HUES64 (cell line): Measurements from ENCODE around the gene PAIP2B.
"Not testable (repeated sequence)": the region's sequence is repeated elsewhere in the genome, so short reads cannot be mapped to it uniquely, and the experiment has no call there.

Source experiments
- H3K27ac ChIP-seq: 2 replicates; pipeline ENCODE4 v1.7.0; 2013; ENCODE audit warnings: low read depth, low read length, inconsistent platforms
- H3K27me3 ChIP-seq: 2 replicates; pipeline ENCODE4 v1.6.1; 2013; ENCODE audit warnings: mild to moderate bottlenecking, low read length; ENCODE audit not compliant: insufficient read depth
- H3K36me3 ChIP-seq: 2 replicates; pipeline ENCODE4 v1.6.1; 2013; ENCODE audit warnings: mild to moderate bottlenecking, low read length; ENCODE audit not compliant: insufficient read depth
- H3K4me1 ChIP-seq: 2 replicates; pipeline ENCODE4 v1.6.1; 2013; ENCODE audit warnings: mild to moderate bottlenecking, low read length, moderate library complexity; ENCODE audit not compliant: insufficient read depth
- H3K4me3 ChIP-seq: 2 replicates; pipeline ENCODE4 v1.5.1; 2013; ENCODE audit warnings: mild to moderate bottlenecking, low read length, moderate library complexity
- H3K9ac ChIP-seq: 2 replicates; pipeline ENCODE4 v1.6.1; 2013; ENCODE audit warnings: mild to moderate bottlenecking, low read depth, low read length
- H3K9me3 ChIP-seq: 2 replicates; pipeline ENCODE4 v1.6.1; 2013; ENCODE audit warnings: low read depth, low read length; ENCODE audit not compliant: insufficient read depth
- WGBS: fragments of 150-250, 120-280 bp; methylation state at CpG from one replicate; pipeline ENCODE4 v1.1.7; 2013; ENCODE audit warnings: missing lambda C conversion rate; 5-methylcytosine and 5-hydroxymethylcytosine counted together

PAIP2B gene

DNA sequence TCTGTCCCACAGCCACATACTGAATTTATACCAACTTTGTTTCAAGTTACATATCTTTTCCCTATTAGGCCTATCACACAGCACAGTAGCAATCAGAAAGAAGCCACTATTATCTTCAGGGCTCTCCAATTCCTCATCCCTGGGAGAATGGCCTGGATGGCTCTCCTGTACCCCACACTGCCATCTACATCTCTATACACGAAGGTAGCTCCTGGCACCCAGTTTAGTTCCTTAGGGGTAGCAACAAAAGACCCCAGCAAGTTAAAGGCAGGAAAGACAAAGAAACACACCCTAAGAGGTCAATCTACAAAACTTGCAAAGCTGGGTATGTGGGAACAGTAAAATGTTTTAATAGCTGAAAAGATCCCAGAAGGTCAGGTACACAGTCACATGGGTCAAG lies 39.9 kb downstream of the PAIP2B start:
- Histone ChIP-seq H3K36me3 (no peaks in the 10 kb centered on the region), H3K4me3 (no peak overlapping the region), H3K27me3 (no peaks in the 10 kb centered on the region), H3K9ac (no peak overlapping the region), H3K9me3 (no peaks in the 10 kb centered on the region), H3K27ac (no peak overlapping the region), H3K4me1 (peaks cover 22% of the 10 kb centered on the region)
- 38% methylated on average over 1 of the region's 1 CpG for WGBS

DNA sequence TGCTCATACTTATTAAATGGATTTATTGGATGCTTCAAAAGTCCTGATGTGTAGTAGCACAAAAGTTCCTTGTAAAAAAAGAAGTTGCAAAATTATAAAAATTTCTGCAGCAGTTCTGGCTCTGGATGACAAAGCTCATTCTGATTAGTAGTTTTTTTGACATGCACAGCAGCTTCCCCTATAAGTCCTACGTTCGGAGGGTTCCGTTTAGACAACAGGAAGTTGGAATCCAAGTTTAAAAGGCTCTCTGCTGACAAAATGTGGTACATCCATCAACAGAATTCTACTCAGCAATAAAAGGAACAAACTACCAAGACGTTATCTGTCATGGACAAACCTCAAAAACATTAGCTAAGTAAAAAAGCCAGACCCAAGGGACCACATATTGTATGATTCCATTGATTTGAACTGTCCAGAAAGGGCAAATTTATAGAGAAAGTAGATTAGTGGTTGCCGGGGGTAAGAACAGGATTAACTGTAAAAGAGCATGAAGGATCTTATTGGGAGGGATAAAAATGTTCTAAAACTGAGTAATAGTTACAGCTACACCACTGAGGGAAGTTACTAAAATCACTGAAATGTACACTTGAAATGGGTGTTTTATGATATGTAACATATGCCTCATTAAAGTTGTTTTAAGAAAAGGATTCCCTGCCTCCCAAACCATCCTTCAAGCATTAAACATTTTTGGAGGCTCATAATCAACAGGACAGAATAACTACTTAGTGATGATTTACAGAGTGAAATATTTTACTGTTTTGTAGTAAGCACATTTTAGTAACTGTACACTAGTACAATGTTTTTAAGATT lies 43.4 kb downstream of the PAIP2B start:
- not testable (repeated sequence) for H3K4me3 ChIP-seq, H3K36me3 ChIP-seq, H3K27me3 ChIP-seq, H3K9ac ChIP-seq, H3K9me3 ChIP-seq, H3K27ac ChIP-seq
- H3K4me1 ChIP-seq: peaks cover 22% of the 10 kb centered on the region
- WGBS: 98% methylated on average over 1 of the region's 5 CpGs

DNA sequence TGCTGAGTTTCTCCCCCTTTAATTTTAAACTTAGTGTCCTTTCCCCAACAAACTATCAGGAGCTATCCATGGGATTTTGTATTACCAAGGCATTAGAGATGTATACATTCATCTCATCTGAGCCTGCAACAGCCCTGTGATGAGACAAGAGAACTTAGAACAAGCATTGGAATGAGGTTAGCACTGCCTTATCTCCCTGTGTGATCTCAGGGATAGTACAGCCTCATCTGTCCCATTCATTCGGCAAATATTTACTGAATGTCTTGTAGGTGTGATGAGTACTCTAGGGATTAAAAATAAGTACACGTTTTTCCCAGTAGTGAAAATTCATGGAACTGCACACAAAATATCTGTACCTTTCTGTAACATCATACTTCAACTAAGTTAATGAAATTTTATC lies 45.6 kb downstream of the PAIP2B start:
- Histone ChIP-seq H3K36me3 (no peaks in the 10 kb centered on the region), H3K27ac (no peak overlapping the region), H3K4me1 (0 out of 2 replicates have a peak, but pooled peaks cover 6% of the 10 kb centered on the region), H3K9me3 (no peaks in the 10 kb centered on the region), H3K27me3 (no peaks in the 10 kb centered on the region; the same call in 1 of the 2 replicates), H3K9ac (no peak overlapping the region), H3K4me3 (no peak overlapping the region)
- WGBS: 93% methylated on average over 1 of the region's 2 CpGs

DNA sequence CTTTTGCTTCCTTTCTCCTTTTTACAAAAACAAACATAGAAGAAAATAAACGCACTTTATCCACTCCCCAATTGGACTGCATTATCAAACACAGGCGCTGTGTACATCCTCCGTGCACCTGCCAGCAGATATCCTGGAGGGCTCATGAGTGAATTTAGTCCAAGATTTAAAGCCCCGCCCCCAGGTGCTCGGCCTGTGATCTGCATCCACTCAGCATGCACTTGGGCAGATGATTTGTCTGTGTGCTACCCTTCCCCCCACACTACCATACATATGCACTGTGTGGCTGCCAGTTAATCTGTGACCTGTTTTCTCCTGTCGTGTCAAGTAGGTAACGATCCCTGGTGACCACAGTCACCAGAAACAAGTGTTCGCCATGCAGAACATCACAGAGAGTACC lies 48.1 kb downstream of the PAIP2B start:
- H3K27ac ChIP-seq, H3K4me3 ChIP-seq, H3K36me3 ChIP-seq, H3K27me3 ChIP-seq, H3K9me3 ChIP-seq, H3K9ac ChIP-seq, H3K4me1 ChIP-seq: not testable (repeated sequence)
- WGBS: 86% methylated on average over 8 of the region's 8 CpGs

DNA sequence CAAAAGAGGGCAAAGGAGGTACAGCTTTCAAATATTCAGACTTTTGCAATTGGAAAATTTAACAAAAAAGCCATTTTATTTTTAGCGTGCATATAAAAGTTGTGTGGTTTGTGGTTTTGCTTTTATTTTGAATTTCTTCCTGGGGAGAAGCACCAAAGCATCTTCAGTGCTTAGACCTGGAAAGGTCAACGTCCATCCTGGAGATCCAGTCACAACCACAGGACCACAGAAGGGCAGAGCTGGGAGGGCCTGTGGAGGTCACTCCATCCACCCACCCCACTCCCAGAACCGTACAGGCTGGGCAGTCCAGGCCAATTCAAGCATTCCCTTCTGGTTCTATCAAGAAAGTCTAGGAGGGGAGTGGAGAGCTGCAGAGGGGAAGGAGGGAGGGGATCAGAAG lies 52.7 kb downstream of the PAIP2B start:
- no peak overlapping the region for H3K4me3 ChIP-seq
- H3K36me3 ChIP-seq: no peaks in the 10 kb centered on the region
- no peaks in the 10 kb centered on the region for H3K9me3 ChIP-seq
- no peak overlapping the region for H3K27ac ChIP-seq
- 83% methylated on average over 3 of the region's 3 CpGs for WGBS
- no peaks in the 10 kb centered on the region; the same call in 1 of the 2 replicates for H3K27me3 ChIP-seq
- no peaks in the 10 kb centered on the region for H3K4me1 ChIP-seq
- no peak overlapping the region for H3K9ac ChIP-seq

DNA sequence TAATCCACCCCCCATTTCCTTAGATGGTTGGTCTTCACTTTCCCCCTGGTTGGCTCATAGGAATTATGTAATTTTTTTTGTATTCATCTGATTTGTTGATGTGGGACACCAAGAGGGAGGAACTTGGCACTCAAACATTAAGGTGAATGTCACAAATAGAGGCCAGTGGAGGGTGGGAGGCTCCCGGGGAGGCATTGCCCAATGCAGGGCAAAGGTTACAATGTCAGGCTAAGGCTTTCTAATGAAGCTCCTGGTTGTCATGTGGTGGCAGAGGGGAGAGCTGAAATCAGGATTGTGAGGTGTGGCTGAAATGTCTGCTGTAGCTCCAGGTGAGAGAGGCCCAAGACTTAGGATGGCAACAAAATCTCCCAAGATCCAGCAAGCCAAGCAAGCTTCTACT lies 53.8 kb downstream of the PAIP2B start:
- 80% methylated on average over 1 of the region's 1 CpG for WGBS
- Histone ChIP-seq H3K9ac (no peak overlapping the region), H3K9me3 (no peaks in the 10 kb centered on the region), H3K36me3 (no peaks in the 10 kb centered on the region), H3K27ac (no peak overlapping the region), H3K27me3 (no peaks in the 10 kb centered on the region; the same call in 1 of the 2 replicates), H3K4me1 (no peaks in the 10 kb centered on the region), H3K4me3 (no peak overlapping the region)

DNA sequence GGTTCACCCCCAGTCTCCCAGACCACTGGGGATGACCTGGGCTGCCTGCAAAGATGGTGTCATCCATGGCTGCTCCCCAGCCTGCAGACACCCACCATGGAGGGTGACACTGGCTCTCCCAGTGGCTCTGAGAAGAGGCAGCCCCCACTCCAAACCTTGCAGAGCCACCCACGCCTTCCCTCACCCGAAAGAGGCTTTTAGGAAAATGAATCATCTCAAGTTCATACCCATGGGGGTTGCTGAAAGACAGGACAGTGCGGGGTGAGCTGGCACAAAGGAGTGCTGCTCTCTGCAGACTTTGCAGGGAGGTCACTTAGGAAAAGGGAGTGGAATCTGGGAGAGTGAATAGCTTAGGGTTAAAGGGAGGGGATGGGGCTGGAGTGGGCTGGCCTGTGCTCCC lies 60.1 kb downstream of the PAIP2B start:
- Histone ChIP-seq H3K36me3 (no peaks in the 10 kb centered on the region), H3K27ac (no peak overlapping the region), H3K9ac (no peak overlapping the region), H3K4me3 (no peak overlapping the region), H3K4me1 (no peaks in the 10 kb centered on the region), H3K27me3 (no peaks in the 10 kb centered on the region), H3K9me3 (no peaks in the 10 kb centered on the region)
- 85% methylated on average over 3 of the region's 3 CpGs for WGBS

DNA sequence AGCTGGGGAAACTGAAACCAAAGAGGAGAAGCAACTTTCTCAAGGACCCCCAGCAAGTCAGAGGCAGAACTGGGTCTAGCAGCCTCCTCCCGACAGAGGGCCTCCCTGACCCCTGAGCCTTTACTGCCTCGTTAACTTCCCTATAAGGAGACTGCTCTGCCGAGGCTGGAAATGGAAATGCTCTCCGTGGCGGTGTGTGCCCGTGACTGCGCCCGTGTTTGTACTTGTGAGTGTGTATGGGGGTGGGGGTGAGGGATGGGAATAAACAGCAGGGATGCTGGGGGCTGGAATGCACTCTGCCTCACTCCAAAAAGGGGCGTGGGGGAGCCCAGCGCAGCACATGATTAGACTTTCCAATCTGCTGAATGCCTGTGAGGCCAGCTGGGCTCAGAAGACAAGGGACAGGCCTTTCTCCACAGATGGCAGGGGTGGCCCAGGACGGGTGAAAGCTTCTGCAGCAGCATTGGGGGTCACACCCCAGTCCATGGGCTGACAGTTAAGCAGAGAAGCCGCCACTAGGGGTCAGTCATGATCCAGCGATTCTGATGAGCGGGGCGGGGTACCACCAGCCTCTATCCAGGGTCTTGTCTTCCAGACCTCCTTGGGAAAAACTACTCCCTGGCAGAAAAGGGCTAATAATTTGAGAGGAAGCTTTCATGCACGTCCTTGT lies 69.6 kb downstream of the PAIP2B start:
- Histone ChIP-seq H3K27ac (no peak overlapping the region), H3K27me3 (no peaks in the 10 kb centered on the region), H3K9me3 (no peaks in the 10 kb centered on the region), H3K9ac (no peak overlapping the region), H3K4me3 (no peak overlapping the region), H3K4me1 (peaks cover 5% of the 10 kb centered on the region; the same call in 1 of the 2 replicates), H3K36me3 (no peaks in the 10 kb centered on the region)
- 24% methylated on average over 16 of the region's 16 CpGs for WGBS

DNA sequence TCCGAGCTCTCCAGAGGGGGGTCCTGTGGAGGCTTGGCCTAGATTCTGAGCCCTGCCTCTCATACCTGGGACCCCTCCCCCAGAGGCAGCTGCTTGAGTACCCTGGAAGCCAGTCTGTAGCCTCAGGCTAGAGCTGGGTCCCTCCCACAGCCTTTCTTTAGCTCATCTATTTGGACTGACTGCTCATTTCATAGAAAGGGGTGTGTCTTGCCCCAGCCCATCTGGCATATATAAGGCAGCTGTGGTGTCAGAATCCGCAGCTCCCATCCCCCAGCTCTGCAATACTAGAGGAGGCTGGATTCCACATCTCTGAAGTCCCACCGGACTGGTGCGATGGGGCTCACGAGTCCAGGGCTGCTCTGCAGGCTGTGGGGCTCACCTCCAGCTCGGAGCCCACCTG lies 70.3 kb downstream of the PAIP2B start:
- Histone ChIP-seq H3K4me1 (peaks cover 5% of the 10 kb centered on the region; the same call in 1 of the 2 replicates), H3K27ac (no peak overlapping the region), H3K9ac (no peak overlapping the region), H3K9me3 (no peaks in the 10 kb centered on the region), H3K27me3 (no peaks in the 10 kb centered on the region), H3K36me3 (no peaks in the 10 kb centered on the region), H3K4me3 (no peak overlapping the region)
- 73% methylated on average over 6 of the region's 6 CpGs for WGBS

DNA sequence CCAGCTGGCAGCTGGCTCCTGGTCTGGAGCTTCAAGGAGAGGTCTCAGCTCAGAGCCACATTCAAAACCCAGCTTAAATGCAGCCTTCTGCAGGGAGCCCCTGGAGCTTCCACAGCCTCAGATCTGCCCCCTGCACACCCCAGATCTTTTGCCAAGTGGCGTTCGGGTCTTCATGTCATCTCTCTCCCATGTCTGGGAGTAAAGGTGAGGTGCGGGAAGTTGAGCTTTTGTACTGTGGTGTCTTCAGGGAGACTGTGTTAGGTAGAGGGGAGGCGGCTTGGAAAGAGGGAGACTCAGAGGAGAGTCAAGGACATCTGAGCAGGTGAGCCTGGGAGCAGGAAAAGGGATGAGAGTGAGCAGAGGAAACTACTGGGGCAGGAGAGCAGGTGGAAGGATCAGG lies 71.1 kb downstream of the PAIP2B start:
- peaks cover 5% of the 10 kb centered on the region; the same call in 1 of the 2 replicates for H3K4me1 ChIP-seq
- H3K9ac ChIP-seq: no peak overlapping the region
- no peak overlapping the region for H3K27ac ChIP-seq
- no peaks in the 10 kb centered on the region for H3K36me3 ChIP-seq
- WGBS: 92% methylated on average over 4 of the region's 4 CpGs
- no peak overlapping the region for H3K4me3 ChIP-seq
- no peaks in the 10 kb centered on the region for H3K27me3 ChIP-seq
- no peaks in the 10 kb centered on the region for H3K9me3 ChIP-seq

DNA sequence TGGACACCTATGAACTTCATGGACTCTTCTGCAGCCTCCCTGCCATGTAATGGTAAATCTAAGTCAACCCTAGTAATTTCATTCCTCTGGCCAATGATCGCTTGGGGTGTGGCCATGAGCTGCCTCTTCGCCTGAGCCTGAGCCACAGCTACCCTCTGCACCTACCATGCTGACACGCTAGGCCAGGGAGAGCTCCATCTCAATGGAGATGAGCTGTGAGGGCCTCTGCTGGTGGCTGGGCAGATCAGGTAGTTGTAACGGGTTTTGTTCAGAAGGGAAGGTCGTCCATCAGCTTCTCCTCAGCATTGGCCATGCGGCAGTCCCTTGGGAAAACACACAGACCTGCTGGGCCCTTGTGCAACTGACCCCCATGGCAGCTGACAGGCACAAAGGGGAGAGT lies 72.1 kb downstream of the PAIP2B start:
- peaks cover 8% of the 10 kb centered on the region for H3K36me3 ChIP-seq
- H3K4me3 ChIP-seq: no peak overlapping the region
- no peaks in the 10 kb centered on the region for H3K27me3 ChIP-seq
- H3K27ac ChIP-seq: no peak overlapping the region
- peaks cover 5% of the 10 kb centered on the region; the same call in 1 of the 2 replicates for H3K4me1 ChIP-seq
- H3K9ac ChIP-seq: no peak overlapping the region
- H3K9me3 ChIP-seq: no peaks in the 10 kb centered on the region
- WGBS: 62% methylated on average over 6 of the region's 6 CpGs
